IMR-90 (cell line): ENCODE measurements around the gene EMC1. TPM values are rescaled to one million over a fixed set of nuclear protein-coding genes. Genes with fewer than 3 reads are reported as not detected.

Experiments used
- ATAC-seq: fragments of 200-7000 bp; cut with Tn5 transposase; 2 replicates; pipeline ENCODE4 v1.9.1; 2020; ENCODE audit warnings: low read depth, mild to moderate bottlenecking, moderate library complexity
- BruUV-seq: library from RNA; stranded (reverse); fragments of 400-500 nt; replicated peaks from 2 replicates; lab custom pipeline; 2021; lab: Mats Ljungman, UMichigan
- CTCF ChIA-PET: fragments of 300-600 bp; formaldehyde crosslinking; extraction: SDS; loops from one replicate; lab custom pipeline; 2021; ENCODE audit warnings: antibody characterized with exemption; lab: Yijun Ruan, JAX
- POLR2A ChIA-PET: fragments of 300-600 bp; sonication (Branson Sonifier 250); formaldehyde crosslinking; loops from one replicate; lab custom pipeline; 2022; ENCODE audit warnings: antibody characterized with exemption; ENCODE audit not compliant: unreplicated experiment; lab: Charles Lee
- DNase-seq: peaks from one replicate; pipeline ENCODE4 v3.0.0; 2013
- H2AFZ ChIP-seq: replicated peaks from 2 replicates; pipeline ENCODE3; 2013; ENCODE audit warnings: low read length, mild to moderate bottlenecking; ENCODE audit not compliant: poor library complexity
- H2AK5ac ChIP-seq: 2 replicates; pipeline ENCODE4 v1.6.1; 2013; ENCODE audit warnings: low read depth, low read length, inconsistent platforms
- H2AK9ac ChIP-seq: replicated peaks from 2 replicates; pipeline ENCODE3; 2013; ENCODE audit warnings: mild to moderate bottlenecking, low read depth, low read length, moderate library complexity; ENCODE audit not compliant: poor library complexity
- H2BK120ac ChIP-seq: 2 replicates; pipeline ENCODE4 v1.6.1; 2013; ENCODE audit warnings: low read depth, low read length, inconsistent platforms
- H2BK15ac ChIP-seq: 3 replicates; pipeline ENCODE4 v1.6.1; 2013; ENCODE audit warnings: low read depth, low read length, inconsistent platforms
- H2BK20ac ChIP-seq: 2 replicates; pipeline ENCODE4 v1.6.1; 2013; ENCODE audit warnings: low read depth, mild to moderate bottlenecking, inconsistent platforms, low read length, moderate library complexity
- H2BK5ac ChIP-seq: 2 replicates; pipeline ENCODE4 v1.6.1; 2013; ENCODE audit warnings: mild to moderate bottlenecking, low read depth, low read length, inconsistent platforms; ENCODE audit not compliant: poor library complexity, severe bottlenecking
- H3K14ac ChIP-seq: replicated peaks from 2 replicates; pipeline ENCODE4 v1.6.1; 2013; ENCODE audit warnings: low read depth, low read length, inconsistent platforms
- H3K18ac ChIP-seq: 2 replicates; pipeline ENCODE4 v1.6.1; 2013; ENCODE audit warnings: low read depth, low read length, control low read depth
- H3K23ac ChIP-seq: 2 replicates; pipeline ENCODE4 v1.6.1; 2013; ENCODE audit warnings: low read depth, low read length, inconsistent platforms
- H3K27ac ChIP-seq: 2 replicates; pipeline ENCODE4 v1.5.1; 2013; ENCODE audit warnings: mild to moderate bottlenecking, control low read depth, low read length; ENCODE audit not compliant: insufficient read depth
- H3K27me3 ChIP-seq: 2 replicates; pipeline ENCODE4 v1.6.1; 2013; ENCODE audit warnings: low read length; ENCODE audit not compliant: control insufficient read depth, insufficient read depth
- H3K36me3 ChIP-seq: 2 replicates; pipeline ENCODE4 v1.6.1; 2013; ENCODE audit warnings: low read length, mixed read lengths; ENCODE audit not compliant: control insufficient read depth, insufficient read depth
- H3K4ac ChIP-seq: 2 replicates; pipeline ENCODE4 v1.6.1; 2013; ENCODE audit warnings: low read depth, low read length, inconsistent platforms
- H3K4me1 ChIP-seq: 2 replicates; pipeline ENCODE4 v1.6.1; 2013; ENCODE audit warnings: low read length, mixed read lengths; ENCODE audit not compliant: control insufficient read depth, insufficient read depth
- H3K4me2 ChIP-seq: 2 replicates; pipeline ENCODE4 v1.6.1; 2013; ENCODE audit warnings: low read depth, mild to moderate bottlenecking, control low read depth, low read length, moderate library complexity
- H3K4me3 ChIP-seq: 2 replicates; pipeline ENCODE4 v1.5.1; 2013; ENCODE audit warnings: low read depth, mild to moderate bottlenecking, control low read depth, low read length, moderate library complexity; ENCODE audit not compliant: insufficient read depth
- H3K56ac ChIP-seq: 2 replicates; pipeline ENCODE4 v1.6.1; 2013; ENCODE audit warnings: low read length, inconsistent platforms; ENCODE audit not compliant: insufficient read depth; ENCODE audit errors: extremely low read depth
- H3K79me1 ChIP-seq, 2 experiments: 2 replicates each; pipeline ENCODE4 v1.6.1; 2013; ENCODE audit warnings: low read length in 2 of 2, inconsistent platforms in 1 of 2, low read depth in 1 of 2
- H3K9ac ChIP-seq: 2 replicates; pipeline ENCODE4 v1.6.1; 2013; ENCODE audit warnings: low read depth, low read length, control low read depth
- H3K9me1 ChIP-seq: 2 replicates; pipeline ENCODE4 v1.6.1; 2013; ENCODE audit warnings: low read length, inconsistent platforms; ENCODE audit not compliant: insufficient read depth
- H3K9me3 ChIP-seq: 2 replicates; pipeline ENCODE4 v1.6.1; 2013; ENCODE audit warnings: low read length; ENCODE audit not compliant: control insufficient read depth, insufficient read depth
- H4K20me1 ChIP-seq: 2 replicates; pipeline ENCODE4 v1.6.1; 2013; ENCODE audit warnings: low read length, inconsistent platforms; ENCODE audit not compliant: insufficient read depth
- H4K5ac ChIP-seq: 2 replicates; pipeline ENCODE4 v1.6.1; 2013; ENCODE audit warnings: mild to moderate bottlenecking, low read depth, low read length, control low read depth
- H4K8ac ChIP-seq, 2 experiments: 2 replicates each; pipeline ENCODE4 v1.6.1; 2013; ENCODE audit warnings: low read depth in 2 of 2, low read length in 2 of 2, control low read depth in 1 of 2, inconsistent platforms in 1 of 2
- H4K91ac ChIP-seq: 2 replicates; pipeline ENCODE4 v1.6.1; 2013; ENCODE audit warnings: low read depth, low read length, inconsistent platforms; ENCODE audit not compliant: insufficient read depth
- CEBPB ChIP-seq: IDR thresholded peaks from 2 replicates; pipeline ENCODE4 v1.6.1; 2012; ENCODE audit warnings: low read depth, low read length, improper control_type of control experiment
- POLR2A ChIP-seq: IDR thresholded peaks from 2 replicates; pipeline ENCODE4 v1.6.1; 2012; ENCODE audit warnings: mild to moderate bottlenecking, low read depth, low read length
- RAD21 ChIP-seq: IDR thresholded peaks from 2 replicates; pipeline ENCODE4 v1.6.1; 2012; ENCODE audit warnings: low read length, improper control_type of control experiment
- SMC3 ChIP-seq: fragments of 150-350 bp; IDR thresholded peaks from 2 replicates; pipeline ENCODE4 v1.6.1; 2016; ENCODE audit warnings: low read depth, mild to moderate bottlenecking, antibody characterized with exemption, low read length, moderate library complexity
- WGBS, 2 experiments: methylation state at CpG; one replicate each; pipeline versions ENCODE4 v1.1.5 to v1.1.7; 2013; ENCODE audit warnings: missing lambda C conversion rate in 2 of 2; ENCODE audit not compliant: insufficient read length in 1 of 2; ENCODE audit errors: extremely low coverage in 2 of 2; 5-methylcytosine and 5-hydroxymethylcytosine counted together
- dilution Hi-C: fragments of 300-500 bp; cut with HindIII; formaldehyde crosslinking; loops from one replicate; pipeline ENCODE4 v1.14.3; 2018; ENCODE audit warnings: low sequenced_read_pairs; ENCODE audit not compliant: unreplicated experiment
- in situ Hi-C: fragments of 300-500 bp; cut with MboI; formaldehyde crosslinking; loops from 3 replicates; pipeline ENCODE4 v1.14.3; 2019; ENCODE audit warnings: low sequenced_read_pairs, inconsistent platforms, mixed read lengths
- intact Hi-C: fragments of 100-400 bp; cut with micrococcal nuclease; formaldehyde crosslinking; loops from 2 replicates; pipeline ENCODE4 v1.10.0; 2022
- polyA plus RNA-seq, 3 experiments: library from polyadenylated mRNA; depleted of rRNA; stranded (reverse); fragments of >200 nt; gene quantifications; 2 replicates each; pipeline ENCODE4 v1.2.3, GENCODE V29; 2012; ENCODE audit warnings: low replicate concordance in 1 of 3
- total RNA-seq: library from RNA; depleted of rRNA; stranded (reverse); fragments of >200 nt; gene quantifications from 2 replicates; pipeline ENCODE4 v1.2.3, GENCODE V29; 2012
- TF ChIP-seq, protein P1 (sequence below): conservative IDR thresholded peaks from 2 replicates; pipeline ENCODE4 v1.5.1; 2012; ENCODE audit warnings: mild to moderate bottlenecking, low read depth, low read length, improper control_type of control experiment

The EMC1 gene
- total and polyA plus RNA-seq, 2 of the 4 experiments (the other 2 are of a cell fraction) = 65.4 to 114 TPM

DNA sequence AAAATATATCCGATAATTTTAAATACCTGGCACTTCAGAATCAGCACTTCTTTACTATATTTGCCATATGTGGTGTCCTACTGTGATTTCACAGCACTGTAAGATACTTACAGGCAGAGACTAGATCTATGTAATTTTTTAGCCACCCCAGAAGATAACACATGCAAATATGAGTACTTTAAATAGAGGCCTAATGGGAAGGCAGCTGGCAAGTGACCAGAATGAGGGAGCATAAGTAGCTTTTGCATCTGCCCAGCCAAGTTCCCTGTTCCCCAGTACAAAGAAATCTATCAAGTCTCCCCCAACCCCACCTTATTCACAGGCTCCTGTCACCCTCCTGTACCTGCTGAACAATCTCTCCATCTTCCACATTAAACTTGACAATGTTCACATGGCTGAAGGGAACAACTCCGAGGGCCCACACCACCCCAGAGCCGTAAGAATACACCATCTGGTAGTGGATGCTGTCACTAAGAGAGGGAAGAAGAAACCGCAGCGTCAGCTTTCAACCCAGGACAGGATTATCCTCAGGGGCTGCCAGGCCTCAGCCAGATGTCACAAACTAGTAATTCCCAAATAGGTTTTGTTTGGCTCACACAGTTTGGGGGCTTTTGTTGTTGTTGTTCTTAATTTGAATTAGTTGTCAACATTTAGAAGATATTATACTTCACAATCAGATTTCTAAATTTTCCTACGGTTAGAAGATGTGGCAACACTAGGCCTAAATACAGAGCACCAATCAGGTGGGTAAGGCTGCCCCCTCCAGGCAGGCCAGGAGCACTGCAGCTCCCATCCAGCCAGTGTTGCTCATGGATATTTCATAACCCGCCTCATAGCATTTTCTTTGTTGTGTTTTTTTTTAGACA, 10.4 kb downstream of the EMC1 start:
- Histone ChIP-seq H3K56ac (no peak overlapping the region), H2BK15ac (no peak overlapping the region), H3K9me3 (no peaks in the 10 kb centered on the region), H2BK5ac (no peak overlapping the region), H3K36me3 (peaks cover 62% of the 10 kb centered on the region), H3K23ac (no peak overlapping the region), H3K4ac (no peak overlapping the region), H4K8ac (no peak overlapping the region; a peak in 1 of 4 replicates), H2BK20ac (no peak overlapping the region), H2AK5ac (no peak overlapping the region), H3K14ac (no peak overlapping the region), H3K4me2 (no peak overlapping the region), H3K4me3 (no peak overlapping the region), H3K27me3 (no peaks in the 10 kb centered on the region), H3K18ac (no peak overlapping the region), H4K5ac (no peak overlapping the region), H3K79me1 (peaks cover 8 to 13% of the 10 kb centered on the region in 2 experiments; a peak in 2 of 4 replicates), H3K27ac (no peak overlapping the region), H2AK9ac (no peak overlapping the region), H3K9ac (no peak overlapping the region), H2BK120ac (no peak overlapping the region), H3K9me1 (no peaks in the 10 kb centered on the region), H4K20me1 (peaks cover 4% of the 10 kb centered on the region; the same call in 1 of the 2 replicates), H2AFZ (no peak overlapping the region), H3K4me1 (no peaks in the 10 kb centered on the region), H4K91ac (no peak overlapping the region)
- in situ Hi-C loops (no loop called here), intact Hi-C loops (loop anchor here (1.0 to 2.0 kb wide), 3 partner anchors 62 to 328 kb away; no protein-coding TSS in a partner anchor), dilution Hi-C loops (no loop called here)
- TF ChIP-seq POLR2A (no peak), SMC3 (peak; percentile 50; the same call in 1 of the 2 replicates), CEBPB (peak; percentile 95), RAD21 (peak; percentile 87)
- TF ChIP-seq, protein P1, sequence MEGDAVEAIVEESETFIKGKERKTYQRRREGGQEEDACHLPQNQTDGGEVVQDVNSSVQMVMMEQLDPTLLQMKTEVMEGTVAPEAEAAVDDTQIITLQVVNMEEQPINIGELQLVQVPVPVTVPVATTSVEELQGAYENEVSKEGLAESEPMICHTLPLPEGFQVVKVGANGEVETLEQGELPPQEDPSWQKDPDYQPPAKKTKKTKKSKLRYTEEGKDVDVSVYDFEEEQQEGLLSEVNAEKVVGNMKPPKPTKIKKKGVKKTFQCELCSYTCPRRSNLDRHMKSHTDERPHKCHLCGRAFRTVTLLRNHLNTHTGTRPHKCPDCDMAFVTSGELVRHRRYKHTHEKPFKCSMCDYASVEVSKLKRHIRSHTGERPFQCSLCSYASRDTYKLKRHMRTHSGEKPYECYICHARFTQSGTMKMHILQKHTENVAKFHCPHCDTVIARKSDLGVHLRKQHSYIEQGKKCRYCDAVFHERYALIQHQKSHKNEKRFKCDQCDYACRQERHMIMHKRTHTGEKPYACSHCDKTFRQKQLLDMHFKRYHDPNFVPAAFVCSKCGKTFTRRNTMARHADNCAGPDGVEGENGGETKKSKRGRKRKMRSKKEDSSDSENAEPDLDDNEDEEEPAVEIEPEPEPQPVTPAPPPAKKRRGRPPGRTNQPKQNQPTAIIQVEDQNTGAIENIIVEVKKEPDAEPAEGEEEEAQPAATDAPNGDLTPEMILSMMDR = peak; percentile 95
- ChIA-PET POLR2A (interaction anchor here (1.0 kb wide), 1 partner anchor 21 kb away, joined by 3 read pairs; no protein-coding TSS in a partner anchor), CTCF (interaction anchor here (0.9 to 1.8 kb wide), 6 partner anchors 11 to 88 kb away, joined by 3 to 4 read pairs (median 4); partner anchors contain the start of genes EMC1 and MRTO4)
- no TSS peak for BruUV-seq
- ATAC-seq (peak; percentile 99), DNase-seq (peak; percentile 69)
- WGBS, 2 experiments = no CpG with 5 or more reads among the region's 7 CpGs
